HG03565 (cell line): Measurements from ENCODE around the gene TMEM203.

Experiments used
- ATAC-seq: cut with Tn5 transposase; IDR thresholded peaks from one replicate; pipeline ENCODE4 v1.9.1; 2021; ENCODE audit warnings: mild to moderate bottlenecking, moderate library complexity; ENCODE audit not compliant: unreplicated experiment

Gene TMEM203

DNA sequence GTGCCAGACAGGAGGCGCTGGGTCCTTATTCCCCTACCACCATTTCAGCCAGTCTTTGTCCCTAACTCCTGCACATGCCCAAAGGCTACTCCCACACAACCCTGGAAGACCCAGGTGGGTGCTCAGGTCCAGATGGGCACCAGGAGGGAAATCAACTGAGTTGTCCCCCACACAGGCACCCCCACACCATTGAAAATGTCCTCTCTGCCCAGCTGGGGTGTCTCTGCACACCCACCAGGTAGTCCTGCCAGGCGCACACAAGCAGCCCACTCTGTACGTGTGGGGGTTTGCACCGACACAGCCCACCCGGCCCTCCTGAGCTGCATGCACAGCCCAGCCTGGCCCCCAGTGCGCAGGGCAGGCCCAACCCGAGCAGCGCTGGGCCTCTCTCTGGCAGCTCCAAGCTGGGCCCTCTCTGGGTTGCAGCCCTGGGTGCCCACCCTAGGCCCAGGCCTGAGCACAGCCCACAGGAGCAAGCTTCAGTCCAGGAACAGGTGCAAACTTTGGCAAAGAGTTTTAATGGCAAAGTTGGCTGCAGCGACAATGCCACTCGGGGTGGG is 14.4 kb upstream of the TMEM203 start:
- ATAC-seq = no peak

DNA sequence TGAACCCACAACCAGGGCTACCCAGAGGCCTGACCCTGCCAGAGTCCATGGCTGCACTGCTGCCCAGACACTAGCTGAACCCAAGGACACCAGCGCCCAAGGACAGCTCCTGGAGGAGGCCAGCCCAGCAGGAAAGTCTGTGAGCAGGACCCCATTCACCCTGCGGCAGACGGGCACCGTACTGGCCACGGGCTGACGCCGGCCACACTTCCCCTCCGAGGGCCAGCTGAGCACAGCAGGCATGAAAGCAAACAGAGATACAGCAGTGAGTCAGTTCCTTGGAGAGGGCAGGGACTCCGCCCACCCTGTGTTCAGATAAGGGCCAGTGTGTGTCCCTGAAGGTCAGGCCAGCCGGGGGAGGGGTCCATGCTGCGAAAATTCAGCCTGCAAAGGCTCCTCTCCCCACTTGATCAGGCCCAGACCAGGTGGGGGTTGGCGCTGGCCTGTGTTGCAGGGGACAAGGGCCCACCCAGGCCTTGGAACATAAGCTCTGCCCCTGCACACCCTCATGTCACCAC is 13.4 kb upstream of the TMEM203 start:
- no peak for ATAC-seq

DNA sequence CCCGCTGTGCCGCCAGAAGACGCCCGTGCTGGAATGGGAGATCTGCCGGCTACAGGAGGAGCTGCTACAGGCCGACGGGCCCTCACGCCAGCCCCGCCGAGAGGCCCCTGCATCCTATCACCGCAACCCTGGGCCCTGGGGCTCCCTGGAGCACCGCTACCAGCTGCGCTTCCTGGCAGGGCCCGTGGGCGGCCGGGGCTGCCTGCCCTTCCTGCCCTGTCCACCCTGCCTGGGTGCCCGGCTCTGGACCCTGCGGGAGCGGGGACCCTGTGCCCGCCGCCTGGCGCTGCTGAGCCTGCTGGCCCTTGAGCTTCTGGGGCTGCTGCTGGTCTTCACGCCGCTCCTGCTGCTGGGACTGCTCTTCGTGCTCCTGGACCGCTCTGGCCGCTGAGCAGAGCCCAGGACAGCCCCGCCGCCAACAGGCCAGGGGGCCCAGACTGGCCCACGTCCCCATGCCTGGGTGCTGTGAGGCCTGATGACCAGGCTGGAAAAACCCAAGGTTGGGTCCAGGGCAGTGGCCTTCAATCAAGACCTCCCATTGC is 12.8 kb upstream of the TMEM203 start:
- no peak for ATAC-seq

DNA sequence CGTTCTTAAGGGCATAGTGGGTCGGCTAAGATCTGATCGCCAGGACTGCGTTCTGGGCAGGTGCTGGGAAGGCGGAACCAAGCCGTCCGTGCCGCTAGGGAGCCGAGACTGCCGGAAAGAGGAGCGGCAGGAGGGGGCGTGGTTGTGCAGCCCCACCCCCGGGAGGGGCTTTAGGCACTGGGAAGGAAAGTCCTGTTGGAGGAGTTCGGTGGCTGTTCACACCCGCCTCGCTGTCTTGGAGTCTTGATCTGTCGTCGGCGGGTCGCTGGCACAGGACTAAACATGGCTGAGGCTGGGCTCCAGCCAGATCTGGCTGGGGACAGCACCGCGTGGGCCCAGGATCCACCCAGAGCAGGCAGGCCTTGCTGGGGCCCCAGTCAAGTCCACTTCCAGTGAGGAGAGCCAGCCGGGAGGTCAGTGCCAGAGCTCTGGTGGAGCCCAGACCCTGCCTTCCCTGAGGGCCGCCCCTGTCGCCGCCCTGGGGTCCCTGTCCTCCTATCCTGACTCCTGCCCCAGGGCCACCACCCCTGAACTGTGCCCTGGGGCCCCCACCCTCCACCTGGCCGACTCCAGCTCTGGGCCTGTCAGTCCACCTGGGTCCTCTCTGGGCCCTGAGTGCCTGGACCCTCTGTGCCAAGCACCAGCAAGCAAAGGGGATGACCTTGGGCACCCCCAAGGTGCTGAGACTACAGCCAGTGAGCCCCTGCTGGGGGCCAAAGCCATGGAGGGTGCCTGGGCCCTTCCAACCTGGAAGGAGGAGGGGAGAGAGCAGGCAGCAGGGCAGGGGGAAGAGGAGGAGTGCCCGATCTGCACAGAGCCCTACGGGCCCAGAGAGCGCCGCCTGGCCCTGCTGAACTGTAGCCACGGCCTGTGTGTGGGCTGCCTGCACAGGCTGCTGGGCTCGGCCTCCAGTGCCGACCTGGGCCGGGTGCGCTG is 12.1 kb upstream of the TMEM203 start:
- ATAC-seq = no peak

DNA sequence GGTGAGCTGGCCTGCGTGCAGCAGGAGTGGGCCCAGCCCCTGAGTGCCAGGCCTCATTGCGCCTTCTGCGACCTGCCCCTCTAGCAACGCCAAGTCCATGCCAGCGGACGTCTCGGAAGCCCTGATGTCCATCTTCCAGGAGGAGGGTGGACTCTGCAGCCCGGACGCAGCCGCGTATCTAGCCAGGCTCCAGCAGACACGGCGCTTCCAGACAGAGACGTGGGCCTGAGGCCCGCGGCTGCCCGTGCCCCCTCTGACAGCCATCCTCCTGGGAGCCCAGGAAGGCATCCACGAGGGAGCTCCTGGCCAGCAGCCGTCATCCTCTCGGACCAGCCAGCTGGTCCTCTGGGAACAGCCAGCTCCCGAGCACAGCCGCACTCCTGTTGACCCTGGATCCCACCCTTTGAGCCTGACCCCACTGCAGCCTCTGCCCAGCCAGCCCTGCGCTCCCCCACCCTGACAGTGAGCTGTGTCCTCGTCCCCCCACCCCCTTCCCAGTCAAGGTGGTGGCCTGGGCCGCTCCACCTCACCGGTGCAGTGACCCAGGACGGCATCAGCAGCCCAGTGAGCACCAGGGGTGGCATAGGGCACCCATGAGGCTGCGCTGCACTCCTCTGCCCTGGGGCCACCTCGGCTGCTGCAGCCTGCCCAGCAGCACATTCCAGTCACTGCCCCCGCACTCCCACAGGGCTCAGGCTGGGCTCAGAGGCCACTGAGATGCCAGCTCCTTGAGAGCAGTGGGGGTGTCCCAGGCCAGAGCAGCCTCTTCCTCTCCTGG is 10.9 kb upstream of the TMEM203 start:
- no peak for ATAC-seq

DNA sequence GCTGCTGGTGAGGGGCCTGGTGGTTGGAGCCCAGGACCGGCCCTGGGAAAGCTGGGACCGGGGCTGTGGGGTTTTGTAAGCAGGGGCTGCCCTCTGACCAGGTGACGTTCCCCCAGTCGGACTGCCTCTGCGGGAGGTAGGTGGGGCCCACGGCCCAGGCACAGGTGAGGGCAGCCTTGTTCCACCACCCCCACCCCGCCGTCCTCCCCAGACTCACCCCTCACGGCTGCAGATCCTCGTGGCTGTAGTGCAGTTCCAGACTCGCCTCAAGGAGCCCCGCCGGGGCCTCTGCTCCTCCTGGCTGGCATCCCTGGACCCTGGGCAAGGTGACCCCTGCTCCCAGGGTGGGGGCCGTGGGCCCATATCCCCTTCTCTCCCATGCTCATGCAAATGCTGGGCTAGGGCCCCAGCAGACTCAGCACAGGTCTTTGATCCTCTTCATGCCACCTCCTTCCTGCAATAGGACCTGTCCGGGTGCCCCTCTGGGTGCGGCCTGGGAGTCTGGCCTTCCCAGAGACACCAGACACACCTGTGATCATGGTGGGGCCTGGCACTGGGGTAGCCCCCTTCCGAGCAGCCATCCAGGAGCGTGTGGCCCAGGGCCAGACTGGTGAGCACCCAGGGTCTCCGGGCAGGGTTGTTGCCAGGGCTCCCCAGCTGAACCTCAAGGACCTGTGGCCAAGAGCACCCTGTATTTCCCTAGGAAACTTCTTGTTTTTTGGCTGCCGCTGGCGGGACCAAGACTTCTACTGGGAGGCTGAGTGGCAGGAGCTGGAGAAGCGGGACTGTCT is 9.9 kb upstream of the TMEM203 start:
- ATAC-seq = no peak

DNA sequence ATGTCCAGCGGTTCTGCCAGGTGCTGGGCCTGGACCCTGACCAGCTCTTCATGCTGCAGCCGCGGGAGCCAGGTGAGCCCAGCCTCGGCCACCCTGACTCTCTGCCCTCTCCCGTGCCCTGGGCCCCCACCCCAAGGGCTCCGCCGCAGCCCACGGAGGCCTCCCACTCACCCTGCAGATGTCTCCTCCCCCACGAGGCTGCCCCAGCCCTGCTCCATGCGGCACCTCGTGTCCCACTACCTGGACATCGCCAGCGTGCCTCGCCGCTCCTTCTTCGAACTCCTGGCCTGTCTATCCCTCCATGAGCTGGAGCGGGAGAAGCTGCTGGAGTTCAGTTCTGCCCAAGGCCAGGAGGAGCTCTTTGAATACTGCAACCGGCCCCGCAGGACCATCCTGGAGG is 9.2 kb upstream of the TMEM203 start:
- ATAC-seq = no peak

DNA sequence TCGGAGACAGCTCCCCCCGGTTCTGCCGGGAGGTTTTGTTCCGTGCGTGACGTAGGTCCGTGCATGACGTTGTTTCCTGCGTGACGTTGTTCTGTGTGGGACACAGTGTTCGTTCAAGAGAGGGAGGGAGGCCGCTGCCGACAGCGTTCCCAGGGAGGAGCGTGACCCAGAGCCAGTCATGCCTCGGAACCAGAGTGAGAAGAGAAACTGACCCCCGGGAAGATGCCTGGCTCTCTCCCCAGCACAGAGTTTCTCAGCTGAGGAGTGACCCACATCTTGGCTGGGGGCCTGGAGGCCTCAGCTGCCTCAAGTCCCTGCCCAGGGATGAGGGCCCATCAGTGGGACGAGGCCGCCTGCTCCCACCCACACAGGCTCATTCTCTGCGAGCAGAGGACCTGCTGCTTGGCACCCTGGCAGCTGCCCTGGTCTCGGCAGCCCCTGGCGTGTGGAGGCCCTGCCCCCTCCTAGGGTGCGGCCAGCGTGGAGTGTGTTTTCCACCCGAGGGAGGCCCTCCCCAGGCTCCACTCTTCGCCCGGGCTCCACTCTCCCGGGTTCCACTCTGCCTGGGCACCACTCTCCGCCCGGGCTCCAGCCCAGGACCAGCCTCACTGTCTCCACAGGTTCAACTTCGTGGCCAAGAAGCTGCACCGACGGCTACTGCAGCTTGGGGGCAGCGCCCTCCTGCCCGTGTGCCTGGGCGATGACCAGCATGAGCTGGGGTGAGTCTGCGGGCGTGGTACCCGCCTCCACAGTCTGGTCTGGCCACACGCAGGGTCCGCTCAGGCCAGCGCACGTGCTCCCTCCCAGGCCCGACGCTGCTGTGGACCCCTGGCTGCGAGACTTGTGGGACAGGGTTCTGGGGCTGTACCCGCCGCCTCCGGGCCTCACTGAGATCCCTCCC is 8.0 kb upstream of the TMEM203 start:
- ATAC-seq = no peak

DNA sequence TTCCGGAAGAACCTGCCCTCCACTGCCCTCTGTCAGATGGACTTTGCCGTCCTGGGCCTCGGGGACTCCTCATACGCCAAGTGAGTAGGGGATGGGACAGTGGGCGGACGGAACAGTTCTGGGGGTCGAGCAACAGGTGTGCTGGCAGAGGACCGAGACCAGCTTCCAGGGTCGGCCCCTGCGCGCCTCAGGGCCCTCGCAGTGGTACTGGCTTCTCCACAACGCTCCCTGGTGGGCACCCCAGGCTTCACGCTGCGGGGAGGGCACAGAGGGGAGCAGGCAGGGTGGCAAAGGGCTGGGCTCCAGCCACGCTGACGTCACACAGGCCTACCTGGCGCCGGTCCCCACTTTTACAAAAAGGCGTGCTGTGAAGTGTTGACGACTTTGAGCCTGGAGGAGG is 7.1 kb upstream of the TMEM203 start:
- ATAC-seq = no peak

DNA sequence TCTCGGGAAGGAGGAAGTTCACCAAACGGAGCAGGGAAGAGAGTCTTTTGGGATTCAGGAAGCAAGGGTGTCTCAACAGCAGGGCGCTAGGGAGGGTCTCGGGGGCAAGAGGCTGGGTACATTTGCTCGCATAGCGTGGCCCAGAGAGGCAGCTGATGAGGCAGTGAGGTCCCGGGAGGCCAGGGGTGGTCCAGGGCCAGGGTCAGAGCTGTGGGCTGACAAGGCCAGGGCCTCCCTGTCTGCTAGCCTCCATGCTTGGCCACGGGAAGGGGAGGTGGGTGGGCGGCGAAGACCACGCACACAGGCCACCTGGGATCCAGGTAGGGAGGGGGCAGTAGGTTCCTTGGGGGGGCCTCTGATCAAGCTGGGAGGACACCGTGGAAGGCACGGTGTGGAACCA is 6.1 kb upstream of the TMEM203 start:
- no peak for ATAC-seq

DNA sequence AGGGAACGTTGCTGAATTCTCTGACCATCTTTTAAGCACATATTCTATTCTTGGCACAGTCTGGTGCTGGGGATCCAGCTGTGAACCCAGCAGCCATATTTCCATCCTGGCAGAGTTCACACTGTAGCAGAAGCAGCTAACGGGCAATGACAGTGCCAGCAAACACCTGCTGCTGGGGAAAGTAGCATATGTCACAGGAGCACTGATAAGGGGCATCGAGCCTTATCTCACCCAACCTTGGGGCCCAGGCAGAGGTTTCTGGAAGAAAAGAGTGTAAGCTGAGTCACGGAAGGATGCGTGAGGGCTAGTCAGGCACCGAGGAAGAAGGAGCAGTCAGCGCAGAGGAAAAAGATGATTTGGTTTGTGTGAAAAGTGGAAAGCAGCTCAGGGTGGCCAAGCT is 1.2 kb upstream of the TMEM203 start:
- ATAC-seq = no peak

DNA sequence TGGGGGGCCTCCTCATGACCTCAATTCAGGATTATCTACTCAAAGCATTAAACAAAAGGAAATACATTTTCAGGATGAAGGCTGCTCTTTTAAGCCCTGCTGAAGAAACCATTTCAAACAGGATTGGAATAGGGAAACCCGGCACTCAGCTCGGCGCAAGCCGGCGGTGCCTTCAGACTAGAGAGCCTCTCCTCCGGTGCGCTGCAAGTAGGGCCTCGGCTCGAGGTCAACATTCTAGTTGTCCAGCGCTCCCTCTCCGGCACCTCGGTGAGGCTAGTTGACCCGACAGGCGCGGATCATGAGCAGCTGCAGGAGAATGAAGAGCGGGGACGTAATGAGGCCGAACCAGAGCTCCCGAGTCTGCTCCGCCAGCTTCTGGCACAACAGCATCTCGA is 720 bp downstream of the TMEM203 start:
- ATAC-seq = no peak

DNA sequence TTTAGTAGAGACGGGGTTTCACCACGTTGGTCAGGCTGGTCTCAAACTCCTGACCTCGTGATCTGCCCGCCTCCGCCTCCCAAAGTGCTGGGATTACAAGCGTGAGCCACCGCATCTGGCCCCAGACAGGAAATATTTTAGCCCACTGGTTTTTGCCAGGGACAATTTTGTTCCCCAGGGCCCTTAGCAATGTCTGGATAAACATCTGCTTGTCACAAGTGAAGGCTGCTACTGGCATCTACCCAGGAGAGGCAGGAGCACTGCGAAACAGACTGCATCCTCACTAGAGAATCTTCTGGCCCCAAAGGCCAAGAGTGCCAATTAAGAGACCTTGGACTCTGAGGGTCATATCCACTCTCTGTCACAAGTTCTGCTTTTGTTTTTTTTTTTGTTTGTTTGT is 2.5 kb downstream of the TMEM203 start:
- ATAC-seq = no peak

DNA sequence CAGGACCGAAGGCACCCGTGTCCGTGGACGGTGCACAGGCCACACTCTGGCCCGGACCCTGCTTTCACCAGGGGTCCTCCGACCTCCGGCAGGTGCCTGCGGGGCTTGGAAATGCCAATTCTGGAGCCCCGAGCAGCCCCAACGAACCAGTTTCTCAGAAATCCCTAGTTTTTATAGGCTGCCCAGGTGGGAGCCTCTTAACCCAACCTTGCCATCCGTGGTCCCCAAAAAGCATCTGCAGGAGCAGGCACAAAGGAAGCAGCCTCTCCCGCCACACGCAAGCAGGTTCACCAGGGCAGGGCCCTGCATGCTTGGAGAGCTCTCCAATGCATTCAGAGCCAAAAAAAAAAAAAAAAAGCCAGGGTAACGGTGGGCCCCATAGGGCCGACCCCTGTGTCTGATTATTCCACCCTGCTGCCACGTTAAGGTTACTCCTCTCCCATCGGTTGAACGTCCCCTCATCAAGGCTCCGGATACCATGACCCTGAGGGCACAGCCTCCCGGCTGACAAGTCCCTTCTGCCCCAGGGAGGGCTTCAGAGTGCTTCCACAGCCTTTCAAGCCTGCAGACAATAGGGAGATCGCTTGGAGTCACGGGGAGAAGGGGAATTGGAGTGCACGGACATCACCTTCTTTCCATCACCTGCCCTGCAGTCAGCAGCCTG is 4.1 kb downstream of the TMEM203 start:
- no peak for ATAC-seq

DNA sequence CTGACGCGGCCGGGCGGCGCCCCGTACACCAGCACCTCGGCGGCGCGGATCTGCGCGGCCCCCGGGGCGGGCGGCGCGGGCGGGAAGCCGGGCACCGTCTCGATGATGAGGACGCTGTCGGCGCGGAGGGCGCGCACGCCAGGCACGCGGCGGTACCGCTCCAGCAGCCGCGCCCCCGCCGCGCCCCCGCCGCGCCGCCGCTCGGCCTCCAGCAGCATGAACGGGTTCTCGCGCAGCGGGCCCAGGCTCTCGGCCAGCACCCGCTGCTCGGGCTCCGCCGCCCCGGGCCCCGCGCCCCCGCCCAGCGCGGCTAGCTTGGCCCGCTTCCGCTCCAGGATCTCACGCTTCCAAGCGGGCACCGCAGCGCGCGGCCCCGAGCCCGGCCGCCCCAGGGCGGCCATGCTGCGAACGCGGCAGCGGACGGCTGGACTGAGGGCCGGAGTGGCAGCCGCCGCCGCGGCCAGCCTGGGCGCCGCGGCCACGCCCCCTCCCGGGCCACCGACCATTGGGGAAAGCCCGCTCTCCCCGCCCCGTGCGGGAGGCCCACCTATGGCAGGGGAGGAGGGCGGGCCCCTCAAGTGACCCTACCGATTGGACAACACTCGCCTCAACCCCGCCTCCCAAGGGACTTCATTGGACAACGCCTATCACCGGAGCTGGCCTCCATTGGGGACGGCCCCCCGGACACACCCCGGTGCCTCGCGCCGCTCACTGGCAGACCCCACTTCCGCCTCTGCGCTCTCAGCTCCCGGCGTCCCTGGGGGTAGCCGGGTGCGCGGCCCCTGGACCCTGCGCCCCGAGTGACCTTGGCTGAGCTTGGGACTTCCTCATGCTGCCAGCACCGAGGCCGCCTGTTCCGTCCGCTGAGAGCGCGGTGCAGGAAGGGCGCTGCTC is 4.9 kb downstream of the TMEM203 start, which contains the start of gene TPRN:
Gene TPRN, minus strand, starts transcription at position 431 of the 894 bp plus-strand sequence. Its CDS starts 30 bp downstream, at position 401.
- ATAC-seq = peak; percentile 81

DNA sequence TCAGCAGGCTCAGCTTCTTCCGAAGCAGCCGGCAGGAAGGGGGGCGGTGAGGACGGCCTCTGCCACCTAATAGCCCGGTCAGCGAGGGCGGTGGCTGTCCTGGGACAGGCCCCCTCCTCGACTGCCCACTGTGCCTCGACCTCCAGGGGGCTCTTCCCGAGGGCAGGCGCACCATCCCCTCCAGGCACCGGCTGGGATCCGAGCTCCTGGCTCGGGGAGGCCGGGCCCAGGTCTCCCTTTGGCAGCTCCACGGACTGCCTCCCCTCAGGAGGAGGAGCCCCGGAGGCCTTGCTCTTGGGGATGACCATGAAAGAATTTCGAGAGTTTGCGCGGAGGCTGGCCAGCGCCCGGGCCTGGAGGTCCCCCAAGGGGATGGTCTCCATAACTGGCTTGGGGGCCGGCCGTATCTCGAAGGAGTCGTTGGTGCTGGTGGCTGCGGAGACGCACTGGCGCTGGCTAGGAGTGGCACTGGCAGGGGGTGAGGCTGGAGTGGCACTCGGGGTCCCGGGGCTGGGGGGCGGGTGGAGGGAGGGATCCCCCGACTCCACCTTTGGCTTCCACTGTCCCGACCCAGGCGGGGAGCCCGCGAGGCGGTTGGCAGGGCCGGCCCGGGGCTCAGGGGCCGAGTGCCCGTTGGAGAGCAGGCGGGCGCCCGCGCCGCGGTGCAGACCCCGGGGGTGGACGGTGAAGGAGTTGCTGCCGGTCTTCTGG is 5.9 kb downstream of the TMEM203 start:
- ATAC-seq = no peak

DNA sequence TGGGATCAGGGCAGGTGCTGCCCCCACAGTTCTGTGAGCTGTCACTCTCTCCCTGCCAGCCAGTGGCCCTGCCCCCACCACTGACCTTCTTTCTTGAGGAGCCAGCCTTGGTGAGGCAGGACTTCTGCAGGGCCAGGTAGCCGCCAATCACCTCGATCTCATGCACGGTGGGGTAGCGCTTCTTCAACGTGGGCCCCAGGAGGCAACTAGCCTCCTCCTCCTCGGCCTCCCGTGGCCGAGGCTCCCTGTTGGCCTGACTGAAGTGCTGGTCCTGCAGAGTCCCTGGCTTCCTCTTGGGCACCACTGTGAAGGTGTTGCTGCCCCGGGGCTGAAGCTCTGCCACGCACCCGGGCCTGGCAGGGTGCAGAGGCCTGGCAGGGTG is 6.6 kb downstream of the TMEM203 start:
- no peak for ATAC-seq
